GM19455 (cell line): Measurements from ENCODE around the gene RBPJ.
"Not testable (repeated sequence)": the region's sequence is repeated elsewhere in the genome, so short reads cannot be mapped to it uniquely, and the experiment has no call there.

ENCODE experiments used
- ATAC-seq: cut with Tn5 transposase; IDR thresholded peaks from one replicate; pipeline ENCODE4 v1.9.1; 2021; ENCODE audit not compliant: unreplicated experiment

The RBPJ gene

DNA sequence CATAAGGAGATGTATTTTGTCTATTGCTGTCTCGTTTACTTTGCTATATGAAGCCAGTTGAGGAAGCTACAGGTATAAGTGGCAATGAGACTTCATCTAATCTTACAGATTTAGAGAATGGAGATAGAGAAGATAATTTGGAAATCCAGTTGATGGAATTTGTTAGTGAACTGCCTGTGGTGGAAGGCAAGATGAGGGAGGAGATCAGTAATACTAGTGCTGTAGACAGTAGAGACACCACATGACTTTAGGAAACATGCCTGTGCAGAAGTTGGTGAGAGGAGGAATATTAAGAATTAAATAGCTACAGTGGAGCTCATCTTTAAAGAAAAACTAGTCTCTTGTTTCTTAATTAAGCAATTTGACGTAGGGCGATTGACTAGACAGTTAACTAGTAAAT is 51.3 kb downstream of the RBPJ start:
- no peak for ATAC-seq

DNA sequence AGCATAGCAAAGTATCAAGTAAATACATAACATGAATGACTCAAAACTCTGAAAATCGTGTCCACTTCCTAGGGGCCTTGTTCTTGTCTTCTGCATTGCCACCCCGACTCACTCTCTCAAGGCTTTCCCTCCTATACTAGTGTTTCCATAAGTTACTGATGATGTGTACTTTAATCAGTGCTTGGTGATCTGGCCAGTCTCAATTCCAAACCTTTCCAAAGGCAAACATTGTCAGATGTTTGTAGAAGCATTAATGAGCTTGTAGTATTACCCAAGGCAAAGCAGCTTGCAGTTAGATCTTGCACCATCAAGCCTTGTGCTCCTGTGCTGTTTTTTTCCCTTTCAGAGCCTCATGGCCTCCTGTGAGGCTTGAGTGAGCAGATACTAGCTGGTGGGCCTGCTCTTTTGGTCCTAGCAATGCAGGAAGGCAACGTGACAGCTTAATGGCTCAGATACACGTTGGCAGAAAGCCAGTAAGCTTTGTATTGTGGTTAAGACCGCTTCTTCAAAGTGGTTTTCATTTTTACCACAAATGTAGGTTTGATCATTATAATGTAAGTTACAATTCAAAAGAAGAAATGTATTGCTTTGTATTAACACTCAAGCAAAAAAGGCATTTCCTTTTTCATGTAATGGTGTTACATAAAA is 51.8 kb downstream of the RBPJ start:
- peak; percentile 89 for ATAC-seq

DNA sequence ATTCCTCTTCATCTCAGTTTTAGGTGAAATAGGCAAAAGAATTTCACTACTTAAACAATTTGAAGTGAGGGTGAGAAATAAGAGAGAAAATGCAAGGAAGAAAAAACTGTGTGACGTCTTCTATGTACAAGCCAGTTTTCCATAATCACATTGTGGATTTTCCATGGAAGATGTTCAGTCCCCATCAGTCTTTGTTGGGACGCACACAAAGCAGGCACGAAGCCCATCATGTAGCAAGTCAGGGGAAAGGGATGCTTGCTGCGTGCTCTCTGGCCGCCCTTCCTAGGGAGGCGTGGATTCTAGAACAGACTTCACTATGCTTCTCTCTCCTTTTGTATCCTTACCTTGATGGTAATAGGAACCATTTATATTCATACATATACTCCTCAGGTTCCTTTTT is 54.7 kb downstream of the RBPJ start:
- no peak for ATAC-seq

DNA sequence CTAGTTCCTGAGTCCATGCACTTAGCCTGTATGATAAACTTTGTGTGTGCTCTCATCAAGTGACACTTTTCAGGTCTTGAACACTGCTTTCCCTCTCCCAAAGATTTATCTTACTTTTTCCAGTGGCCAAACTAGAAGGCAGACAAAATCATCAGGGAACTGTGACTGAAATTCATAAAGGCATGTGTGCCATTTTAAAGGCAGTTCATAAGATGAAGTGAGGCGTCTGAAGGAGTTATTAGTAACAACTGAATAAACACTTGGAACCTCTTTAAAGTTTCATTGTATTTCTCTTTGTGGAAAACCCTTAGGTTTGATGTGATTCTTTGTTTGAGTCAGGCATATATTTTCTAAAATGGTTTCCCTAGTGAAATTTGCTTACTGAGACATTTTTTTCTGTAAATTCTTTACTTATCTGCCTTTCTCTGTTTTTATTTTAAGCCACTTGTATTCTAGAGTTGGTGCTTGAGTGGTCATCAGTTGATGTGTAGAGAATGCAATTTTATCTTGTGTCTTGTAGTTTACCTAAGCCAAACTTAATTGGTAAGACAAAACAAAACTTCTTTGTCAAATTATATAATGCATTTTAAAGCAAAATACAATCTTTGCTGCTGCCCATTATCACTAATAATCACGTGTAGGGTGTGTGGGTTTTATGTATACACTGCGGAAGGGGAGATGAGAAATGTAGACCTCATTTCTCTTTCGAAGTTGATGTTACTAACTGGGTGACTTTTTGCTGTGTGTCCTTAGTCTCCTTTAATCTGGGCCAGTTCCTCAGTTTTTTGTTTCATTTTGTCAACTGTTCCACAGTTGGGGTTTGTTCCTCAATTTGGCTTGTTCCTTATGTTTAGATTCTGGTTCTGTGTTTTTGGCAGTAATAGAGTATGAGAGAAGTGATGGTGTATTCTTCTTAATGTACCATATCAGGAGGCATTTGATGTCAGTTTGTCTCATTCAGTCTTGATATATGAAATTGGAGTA is 56.8 kb downstream of the RBPJ start:
- ATAC-seq = no peak

DNA sequence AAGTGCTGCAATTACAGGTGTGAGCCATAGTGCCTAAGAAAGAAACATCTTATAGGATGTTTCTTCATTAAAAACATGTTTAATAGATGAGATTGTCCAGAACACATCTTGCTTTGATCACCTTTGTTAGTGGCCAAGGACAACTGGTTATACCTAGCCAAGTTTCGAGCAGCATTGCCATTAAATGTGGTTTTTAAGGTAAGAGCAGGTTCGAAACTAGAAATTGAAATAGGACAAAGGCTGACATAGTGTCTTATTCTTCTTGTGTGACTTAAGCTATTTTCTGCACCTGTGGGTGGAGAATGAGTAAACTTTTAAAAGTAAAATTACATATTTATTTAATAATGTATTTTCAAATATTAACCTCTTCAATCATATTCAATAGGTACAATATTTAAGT is 59.0 kb downstream of the RBPJ start:
- no peak for ATAC-seq

DNA sequence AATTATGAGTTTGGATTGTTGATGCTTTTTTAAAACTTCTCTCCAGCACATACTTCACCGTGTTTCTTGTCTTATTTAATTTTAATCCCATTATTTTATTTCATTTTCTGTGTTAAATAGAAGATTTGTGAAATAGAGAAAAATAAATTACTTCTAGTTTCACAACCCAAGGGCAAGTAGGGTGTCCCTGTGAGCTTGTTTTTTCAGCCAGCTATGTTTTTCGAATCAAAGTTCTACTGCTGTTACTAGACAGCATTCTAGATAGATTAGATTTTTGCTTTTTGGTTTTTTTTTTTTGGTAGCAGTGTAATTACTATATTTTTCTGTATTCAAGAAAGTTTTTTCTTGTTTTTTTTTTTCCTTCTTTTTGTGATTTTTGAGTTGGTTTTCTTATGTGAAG is 59.9 kb downstream of the RBPJ start:
- no peak for ATAC-seq

DNA sequence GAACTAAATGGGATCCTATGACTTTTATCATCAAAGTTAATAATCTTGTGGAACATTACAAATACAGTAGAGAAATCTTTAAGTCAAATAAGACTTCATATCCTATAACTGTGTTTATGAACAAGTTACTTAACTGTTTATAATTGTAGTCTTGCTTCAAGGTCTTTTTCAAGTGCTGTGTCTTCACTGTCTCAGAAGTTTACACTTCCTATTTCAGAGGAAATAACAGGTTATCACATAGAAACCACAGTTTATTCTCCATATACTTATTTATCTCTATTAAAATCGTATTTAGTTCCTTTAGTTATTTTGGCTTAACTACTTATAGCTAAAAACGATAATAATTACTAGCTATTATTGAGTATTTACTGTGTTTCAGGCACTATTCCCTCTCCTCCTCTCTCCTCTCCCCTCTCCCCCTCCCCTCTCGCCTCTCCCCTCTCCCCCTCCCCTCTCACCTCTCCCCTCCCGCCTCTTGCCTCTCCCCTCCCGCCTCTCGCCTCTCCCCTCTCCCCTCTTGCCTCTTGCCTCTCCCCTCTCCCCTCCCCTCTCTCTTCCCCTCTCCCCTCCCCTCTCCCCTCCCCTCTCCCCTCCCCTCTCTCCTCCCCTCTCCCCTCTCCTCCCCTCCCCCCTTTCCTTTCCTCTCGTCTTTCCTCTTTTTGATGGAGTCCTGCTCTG is 63.7 kb downstream of the RBPJ start:
- no peak for ATAC-seq

DNA sequence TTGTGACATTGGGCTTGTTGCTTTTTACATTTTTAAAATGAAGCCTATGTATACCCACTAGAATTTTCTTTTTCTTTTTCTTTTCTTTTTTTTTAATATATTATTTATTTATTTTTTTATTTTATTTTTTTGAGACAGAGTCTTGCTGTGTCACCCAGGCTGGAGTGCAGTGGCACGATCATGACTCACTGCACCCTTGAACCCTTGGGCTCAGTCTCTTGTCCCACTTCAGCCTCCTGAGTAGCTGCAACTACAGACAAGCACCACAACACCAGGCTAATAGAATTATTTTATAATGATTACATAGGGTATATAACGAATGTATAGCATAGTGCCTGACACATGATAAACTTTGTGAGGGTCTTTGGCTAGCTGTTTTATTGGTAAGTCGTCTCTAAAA is 64.9 kb downstream of the RBPJ start:
- ATAC-seq = no peak

DNA sequence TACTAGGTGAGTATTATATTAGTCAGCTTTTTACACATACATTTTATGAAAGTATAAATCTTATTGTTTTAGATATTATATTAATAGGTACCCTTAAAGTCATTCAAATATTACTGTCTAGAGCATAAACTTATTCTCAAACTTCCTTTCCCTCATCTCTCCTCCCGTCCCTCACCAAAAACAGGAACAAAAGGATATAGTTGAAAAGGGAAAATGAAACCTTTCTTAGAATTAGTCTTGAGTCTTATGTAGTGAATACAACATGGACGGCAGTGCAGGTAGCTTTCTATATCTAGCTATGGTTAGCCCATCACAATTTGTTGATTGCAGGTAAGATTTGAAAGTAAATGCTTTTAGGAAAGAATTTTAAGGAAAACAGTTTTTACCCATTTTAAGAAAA is 65.6 kb downstream of the RBPJ start:
- no peak for ATAC-seq

DNA sequence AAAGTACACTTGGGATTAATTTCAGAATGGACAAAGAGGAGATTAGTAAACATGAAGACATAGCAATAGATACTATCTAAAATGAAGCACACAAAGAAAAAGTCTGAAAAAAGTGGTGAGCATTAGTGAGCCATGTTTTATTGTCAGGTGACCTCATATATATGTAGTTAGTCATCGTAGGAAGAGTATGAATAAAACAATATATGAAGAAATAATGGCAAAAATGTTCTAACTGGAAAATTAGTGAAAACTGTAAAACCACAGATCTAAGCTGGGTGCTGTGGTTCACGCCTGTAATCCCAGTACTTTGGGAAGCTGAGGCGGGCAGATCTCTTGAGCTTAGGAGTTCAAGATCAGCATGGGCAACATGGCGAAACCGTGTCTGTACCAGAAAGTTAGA is 67.9 kb downstream of the RBPJ start:
- ATAC-seq = no peak

DNA sequence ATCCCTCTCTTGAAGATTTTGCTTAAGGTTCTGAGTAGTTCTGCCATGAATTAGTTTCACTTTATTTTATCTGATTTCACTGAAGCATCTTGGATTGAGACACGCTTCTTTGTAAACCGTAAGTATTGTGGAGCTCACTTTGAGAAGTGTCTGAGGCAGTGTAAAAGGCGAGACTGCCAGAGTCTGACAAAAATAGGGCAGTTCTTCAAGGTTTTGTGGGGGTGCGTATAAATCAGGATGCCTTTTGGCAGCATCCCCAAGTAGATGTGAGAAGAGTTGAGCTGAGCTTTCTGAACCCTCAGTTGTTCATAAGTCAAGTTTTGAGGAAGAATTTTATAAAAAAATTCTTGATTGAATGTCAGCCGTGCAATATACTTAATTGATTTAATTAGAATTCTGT is 76.3 kb downstream of the RBPJ start:
- ATAC-seq = no peak

DNA sequence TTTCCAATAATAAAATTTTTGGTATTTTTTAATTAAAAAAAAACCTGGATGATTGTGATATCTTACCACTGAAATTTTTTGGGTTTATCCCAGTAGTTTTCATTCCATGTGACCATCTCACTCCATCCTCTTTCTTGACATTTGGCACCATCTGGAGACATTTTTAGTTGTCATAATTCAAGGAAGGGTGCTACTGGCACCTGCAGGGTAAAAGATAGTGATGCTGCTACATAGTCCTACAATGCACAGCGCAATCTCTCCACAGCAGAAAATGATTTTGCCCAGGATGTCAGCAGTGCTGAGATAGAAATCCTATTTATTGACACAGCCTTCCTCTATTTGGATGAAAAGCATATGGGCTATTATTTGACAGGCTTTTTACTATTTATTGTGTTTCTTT is 79.3 kb downstream of the RBPJ start:
- ATAC-seq = no peak

DNA sequence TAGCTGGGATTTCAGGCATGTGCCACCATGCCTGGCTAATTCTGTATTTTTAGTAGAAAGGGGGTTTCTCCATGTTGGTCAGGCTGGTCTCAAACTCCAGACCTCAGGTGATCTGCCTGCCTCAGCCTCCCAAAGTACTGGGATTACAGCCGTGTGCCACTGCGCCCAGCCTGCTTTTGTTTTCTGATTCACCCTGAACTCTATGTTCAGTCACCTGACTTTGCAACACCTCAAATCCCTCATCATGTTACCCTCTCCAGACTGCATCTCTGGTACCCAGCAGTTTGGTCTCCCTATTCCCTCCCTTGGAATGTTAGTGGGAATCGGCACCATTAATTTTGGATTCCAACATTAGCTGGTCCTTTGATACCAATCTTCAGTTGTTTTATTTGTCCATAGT is 81.2 kb downstream of the RBPJ start:
- ATAC-seq = not testable (repeated sequence)

DNA sequence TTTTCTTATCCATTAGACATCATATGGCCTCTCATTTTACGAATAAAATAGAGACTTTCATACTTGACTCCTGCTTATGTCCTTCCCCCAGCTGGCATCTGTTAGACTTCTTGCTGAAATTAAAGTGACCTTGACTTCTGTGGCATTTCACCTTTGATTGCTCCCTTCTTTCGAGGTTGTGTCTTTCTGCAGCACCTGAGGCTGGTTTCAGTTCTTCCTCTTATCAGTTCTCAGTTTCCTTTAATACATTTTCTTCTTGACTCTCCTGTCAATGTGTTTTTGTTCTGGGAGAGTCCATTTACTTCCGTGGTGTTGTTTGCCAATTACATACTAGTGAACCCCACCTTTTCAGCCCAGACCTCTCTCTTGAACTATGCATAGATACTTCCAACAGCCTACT is 81.6 kb downstream of the RBPJ start:
- ATAC-seq = no peak

DNA sequence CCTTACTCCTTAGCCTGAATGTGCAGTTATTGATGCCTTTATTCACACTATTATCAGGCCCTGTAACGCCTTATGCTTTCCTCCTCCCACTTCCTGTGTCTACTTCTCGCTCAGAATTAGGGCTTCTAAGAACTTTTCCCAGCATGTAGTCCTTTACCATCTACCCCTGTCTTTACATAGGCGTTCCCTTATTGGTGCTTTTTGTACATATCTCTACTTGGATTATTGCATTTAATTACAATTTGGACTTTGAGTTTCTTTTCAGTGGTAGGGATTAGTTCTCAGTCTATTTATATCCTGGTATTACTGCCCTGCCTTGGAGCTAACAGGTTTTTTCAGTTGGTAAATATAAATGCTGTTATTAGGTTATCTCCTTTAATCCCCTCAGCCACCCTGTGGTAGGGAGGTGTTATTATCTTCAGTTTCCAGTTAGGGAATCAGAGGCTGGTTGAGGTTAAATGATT is 84.0 kb downstream of the RBPJ start:
- ATAC-seq = no peak

DNA sequence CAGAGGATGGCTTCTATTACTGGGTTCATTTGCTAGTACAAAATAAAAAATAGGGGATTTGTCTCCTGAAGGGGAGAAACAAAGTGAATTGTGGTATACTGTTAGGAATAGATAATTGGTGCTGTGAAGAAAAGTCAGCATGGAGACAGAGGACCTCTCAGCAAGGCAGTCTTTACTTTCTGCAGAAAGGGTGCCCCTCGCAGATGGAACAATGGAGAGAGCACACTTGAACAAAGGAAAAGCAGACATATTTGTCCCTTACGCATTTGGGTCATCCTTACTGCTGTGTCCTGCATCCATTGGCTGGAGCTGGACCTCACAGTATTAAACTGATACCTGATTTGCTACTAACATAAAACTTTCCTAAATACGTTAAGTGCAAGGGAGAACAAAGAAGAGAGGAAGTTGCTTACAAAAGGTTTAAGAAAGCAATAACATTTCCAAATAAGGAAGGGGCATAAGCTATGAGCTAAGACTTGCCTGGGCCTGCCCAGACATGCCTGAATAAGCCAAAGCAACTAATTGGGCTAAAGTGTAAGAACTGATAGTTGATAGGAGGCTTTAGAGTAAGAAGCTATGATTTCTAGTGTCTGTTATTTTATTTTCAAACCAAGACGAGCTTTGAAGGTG is 85.6 kb downstream of the RBPJ start:
- no peak for ATAC-seq

DNA sequence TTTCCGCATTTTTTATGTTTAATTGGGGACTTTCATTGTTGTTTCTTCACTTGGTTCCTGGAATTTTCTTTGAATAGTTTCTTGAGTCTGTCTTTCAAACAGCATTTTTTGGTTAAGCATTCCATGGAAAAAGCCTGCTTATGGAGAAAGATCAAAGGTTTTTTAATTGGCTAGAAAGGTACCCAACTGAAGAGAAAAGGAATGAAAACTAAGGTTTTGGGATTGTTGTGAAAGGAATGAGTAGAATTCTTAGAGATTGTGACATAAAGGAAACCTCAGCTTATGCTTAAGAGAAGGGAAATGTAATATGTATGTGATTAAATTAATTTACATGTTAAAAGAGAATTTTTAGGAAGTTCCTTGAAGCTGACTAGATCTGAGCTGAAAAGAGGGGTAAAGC is 86.7 kb downstream of the RBPJ start:
- no peak for ATAC-seq

DNA sequence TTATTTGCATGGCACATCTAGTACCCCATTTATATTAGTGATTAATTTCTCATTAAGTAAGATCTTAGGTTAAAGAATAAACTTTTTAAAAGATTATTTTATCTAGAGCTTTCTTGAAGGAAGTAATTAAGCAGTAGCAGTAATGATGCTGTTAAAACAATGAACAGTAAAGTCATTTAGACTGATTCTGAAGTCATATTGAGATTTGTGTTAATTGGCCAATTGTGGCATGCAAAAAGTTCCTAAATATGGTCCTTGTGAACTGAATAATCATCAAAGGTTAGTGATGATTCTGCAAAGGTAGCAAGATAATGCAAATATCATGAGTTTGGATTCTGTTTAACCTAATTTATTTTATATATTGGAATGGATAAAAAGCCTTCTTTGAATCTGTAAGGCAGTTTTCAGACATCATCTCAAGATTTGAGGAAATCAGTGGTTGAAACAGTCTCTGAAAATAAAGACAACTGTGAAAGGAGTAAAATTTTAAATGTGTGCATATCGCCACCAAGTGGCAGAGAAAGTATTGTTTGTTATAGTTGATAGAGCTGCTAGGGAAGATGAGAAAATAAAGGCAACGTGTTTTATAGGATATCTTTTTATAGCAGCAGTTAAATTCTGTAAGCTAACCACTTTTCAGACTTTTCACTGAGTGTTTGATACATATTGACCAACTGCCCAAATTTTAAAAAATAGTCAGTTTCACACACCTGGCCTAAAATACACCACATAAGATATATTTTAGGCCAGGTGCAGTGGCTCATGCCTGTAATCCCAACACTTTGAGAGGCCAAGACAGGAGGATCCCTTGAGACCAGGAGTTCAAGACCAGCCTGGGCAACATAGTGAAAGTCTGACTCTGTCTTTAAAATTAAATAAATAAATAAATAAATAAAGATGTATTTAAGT is 89.8 kb downstream of the RBPJ start:
- ATAC-seq = no peak

DNA sequence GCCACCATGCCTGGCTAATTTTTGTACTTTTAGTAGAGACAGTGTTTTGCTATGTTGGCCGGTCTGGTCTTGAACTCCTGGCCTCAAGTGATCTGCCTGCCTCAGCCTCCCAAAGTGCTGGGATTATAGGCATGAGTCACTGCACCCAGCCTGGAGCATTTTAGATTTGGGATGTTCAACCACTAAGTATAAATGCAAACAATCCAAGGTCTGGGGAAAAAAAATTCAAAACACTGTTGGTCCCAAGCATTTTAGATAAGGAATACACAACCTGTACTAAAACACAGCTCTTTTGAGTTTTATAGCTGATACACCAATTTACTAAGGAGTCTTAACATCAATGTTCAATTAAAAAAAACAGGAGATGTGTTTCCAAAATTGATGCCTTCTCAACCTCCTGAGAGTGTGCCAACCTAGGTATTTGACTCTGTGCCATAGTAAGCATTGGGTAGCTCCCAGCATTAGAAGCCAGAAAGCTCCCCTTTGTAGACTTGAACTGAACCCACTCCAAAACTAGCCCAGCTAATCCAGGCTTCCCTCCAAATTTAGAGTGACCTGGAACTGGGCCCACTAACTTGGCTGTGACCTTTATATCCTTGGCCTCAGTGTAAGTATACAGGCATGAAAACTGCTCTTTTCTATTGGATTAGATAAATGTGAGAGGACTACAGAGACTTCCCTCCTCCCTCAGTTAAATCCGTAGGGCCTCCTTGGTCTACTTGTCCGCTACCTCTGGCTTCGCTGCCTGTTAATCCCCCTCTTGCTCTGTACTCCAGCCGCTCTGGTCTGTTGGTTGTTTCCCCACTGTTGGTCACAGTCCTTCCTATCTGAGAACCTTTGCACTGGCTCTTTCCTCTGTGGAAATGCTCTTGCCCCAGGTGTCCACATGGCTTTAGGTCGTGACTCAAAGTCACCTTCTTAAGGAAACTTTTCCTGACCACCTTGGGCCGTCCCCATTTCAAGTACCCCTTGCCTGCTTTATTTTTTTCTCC is 91.9 kb downstream of the RBPJ start:
- ATAC-seq = no peak
